Forelimb muscle (tissue), 1 donor: ENCODE data around the gene RRP9. TPM values are rescaled to one million over a fixed set of nuclear protein-coding genes. Genes with fewer than 3 reads are reported as not detected.
"Not testable (repeated sequence)": the region's sequence is repeated elsewhere in the genome, so short reads cannot be mapped to it uniquely, and the experiment has no call there.

Experiments
- DNase-seq: peaks from one replicate; pipeline ENCODE4 v3.0.0-alpha.2; 2013; ENCODE audit warnings: low read depth
- polyA plus RNA-seq: library from polyadenylated mRNA; unstranded; fragments of 120-200 nt; gene quantifications from one replicate; pipeline ENCODE4 v1.2.1, GENCODE V29; 2013; ENCODE audit not compliant: insufficient read length

Gene RRP9
- polyA plus RNA-seq, 1 donor = 15.2 TPM

GRCh38 chr3:51904034-51904823, 37.5 kb downstream of the RRP9 start:
- no peak for DNase-seq

- DNase-seq = not testable (repeated sequence)
Observed at GRCh38 chr3:51902361-51902760, 39.3 kb downstream of the RRP9 start.

- DNase-seq = not testable (repeated sequence)
Observed at GRCh38 chr3:51900043-51900442, 41.7 kb downstream of the RRP9 start.

- no peak for DNase-seq
Observed at GRCh38 chr3:51897391-51897790, 44.3 kb downstream of the RRP9 start.

- DNase-seq = no peak
Observed at GRCh38 chr3:51896607-51897305, 44.9 kb downstream of the RRP9 start.

GRCh38 chr3:51894939-51895338, 46.8 kb downstream of the RRP9 start:
- no peak for DNase-seq

GRCh38 chr3:51894391-51894790, 47.3 kb downstream of the RRP9 start:
- DNase-seq = no peak

GRCh38 chr3:51891242-51892039, 50.3 kb downstream of the RRP9 start:
- DNase-seq = no peak

GRCh38 chr3:51888463-51889105, 53.1 kb downstream of the RRP9 start:
- DNase-seq = no peak

GRCh38 chr3:51887620-51888019, 54.1 kb downstream of the RRP9 start:
- DNase-seq = no peak

GRCh38 chr3:51886447-51886846, 55.3 kb downstream of the RRP9 start:
- no peak for DNase-seq

Other genes starting within 250 kb of the RRP9 start
- 0.33 TPM for gene GRM2, start 234.8 kb downstream of the RRP9 start, polyA plus RNA-seq
- gene IQCF6, start 162.7 kb downstream of the RRP9 start, polyA plus RNA-seq = not detected
- gene IQCF2, start 80.3 kb downstream of the RRP9 start, polyA plus RNA-seq = not detected
- not detected for gene IQCF5, start 66.3 kb downstream of the RRP9 start, polyA plus RNA-seq
- gene IQCF1, start 38.6 kb downstream of the RRP9 start, polyA plus RNA-seq = not detected
- gene PARP3, start 459 bp upstream of the RRP9 start, polyA plus RNA-seq = 5.5 TPM
- gene GPR62, start 13.5 kb upstream of the RRP9 start, polyA plus RNA-seq = 0.89 TPM
- 68.7 TPM for gene PCBP4, start 25.6 kb upstream of the RRP9 start, polyA plus RNA-seq
- 21.9 TPM for gene ABHD14B, start 32.1 kb upstream of the RRP9 start, polyA plus RNA-seq
- gene ABHD14A, start 33.2 kb upstream of the RRP9 start, polyA plus RNA-seq = 16.1 TPM
- 12.9 TPM for gene ACY1, start 41.6 kb upstream of the RRP9 start, polyA plus RNA-seq
- gene RPL29, start 54.0 kb upstream of the RRP9 start, polyA plus RNA-seq = 3,323 TPM
- 18.5 TPM for gene DUSP7, start 114.7 kb upstream of the RRP9 start, polyA plus RNA-seq
- gene POC1A, start 212.5 kb upstream of the RRP9 start, polyA plus RNA-seq = 3.7 TPM